ENCODE results near the gene SOD2.
"Not testable (repeated sequence)": the region's sequence is repeated elsewhere in the genome, so short reads cannot be mapped to it uniquely, and the experiment has no call there.

SOD2 gene

GRCh38 chr6:159716247-159717096 is 23.4 kb upstream of the SOD2 start:
- in situ Hi-C loops (cut with MboI; ENCODE audit: low sequenced_read_pairs), result no loop called here

- in situ Hi-C loops (cut with MboI; ENCODE audit: low sequenced_read_pairs), result no loop called here
Measured at GRCh38 chr6:159715605-159716004, 22.6 kb upstream of the SOD2 start.

- in situ Hi-C loops (cut with MboI; ENCODE audit: low sequenced_read_pairs), result no loop called here
Measured at GRCh38 chr6:159715166-159715565, 22.1 kb upstream of the SOD2 start.

- in situ Hi-C loops (cut with MboI; ENCODE audit: low sequenced_read_pairs), result no loop called here
Measured at GRCh38 chr6:159714404-159714803, 21.4 kb upstream of the SOD2 start.

GRCh38 chr6:159713984-159714383 is 20.9 kb upstream of the SOD2 start:
- in situ Hi-C loops (cut with MboI; ENCODE audit: low sequenced_read_pairs), result no loop called here

- in situ Hi-C loops (cut with MboI; ENCODE audit: low sequenced_read_pairs), result not testable (repeated sequence)
Measured at GRCh38 chr6:159712389-159712788, 19.3 kb upstream of the SOD2 start.

- in situ Hi-C loops (cut with MboI; ENCODE audit: low sequenced_read_pairs), result not testable (repeated sequence)
Measured at GRCh38 chr6:159710603-159711002, 17.6 kb upstream of the SOD2 start.

- in situ Hi-C loops (cut with MboI; ENCODE audit: low sequenced_read_pairs), result no loop called here
Measured at GRCh38 chr6:159701413-159701999, 8.5 kb upstream of the SOD2 start.

GRCh38 chr6:159700970-159701369 is 7.9 kb upstream of the SOD2 start:
- in situ Hi-C loops (cut with MboI; ENCODE audit: low sequenced_read_pairs), result no loop called here

GRCh38 chr6:159695984-159696383 is 2.9 kb upstream of the SOD2 start:
- in situ Hi-C loops (cut with MboI; ENCODE audit: low sequenced_read_pairs), result loop anchor here (25.0 kb wide), 1 partner anchor 766 kb away; no protein-coding TSS in a partner anchor

GRCh38 chr6:159693894-159694545 is 979 bp upstream of the SOD2 start:
- in situ Hi-C loops (cut with MboI; ENCODE audit: low sequenced_read_pairs), result loop anchor here (25.0 kb wide), 1 partner anchor 768 kb away; no protein-coding TSS in a partner anchor

GRCh38 chr6:159692303-159693127 is 526 bp downstream of the SOD2 start:
- in situ Hi-C loops (cut with MboI; ENCODE audit: low sequenced_read_pairs), result loop anchor here (25.0 kb wide), 1 partner anchor 770 kb away; no protein-coding TSS in a partner anchor

GRCh38 chr6:159691963-159692287 is 1.1 kb downstream of the SOD2 start:
- in situ Hi-C loops (cut with MboI; ENCODE audit: low sequenced_read_pairs), result loop anchor here (25.0 kb wide), 1 partner anchor 770 kb away; no protein-coding TSS in a partner anchor

GRCh38 chr6:159691133-159691962 is 1.7 kb downstream of the SOD2 start:
- in situ Hi-C loops (cut with MboI; ENCODE audit: low sequenced_read_pairs), result loop anchor here (25.0 kb wide), 1 partner anchor 771 kb away; no protein-coding TSS in a partner anchor

GRCh38 chr6:159690135-159690534 is 2.9 kb downstream of the SOD2 start:
- in situ Hi-C loops (cut with MboI; ENCODE audit: low sequenced_read_pairs), result loop anchor here (25.0 kb wide), 1 partner anchor 772 kb away; no protein-coding TSS in a partner anchor

- in situ Hi-C loops (cut with MboI; ENCODE audit: low sequenced_read_pairs), result loop anchor here (25.0 kb wide), 1 partner anchor 773 kb away; no protein-coding TSS in a partner anchor
Measured at GRCh38 chr6:159689001-159689400, 4.0 kb downstream of the SOD2 start.

- in situ Hi-C loops (cut with MboI; ENCODE audit: low sequenced_read_pairs), result loop anchor here (25.0 kb wide), 1 partner anchor 774 kb away; no protein-coding TSS in a partner anchor
Measured at GRCh38 chr6:159688266-159688905, 4.7 kb downstream of the SOD2 start.

GRCh38 chr6:159687341-159687740 is 5.7 kb downstream of the SOD2 start:
- in situ Hi-C loops (cut with MboI; ENCODE audit: low sequenced_read_pairs), result loop anchor here (25.0 kb wide), 1 partner anchor 775 kb away; no protein-coding TSS in a partner anchor

- in situ Hi-C loops (cut with MboI; ENCODE audit: low sequenced_read_pairs), result loop anchor here (25.0 kb wide), 1 partner anchor 776 kb away; no protein-coding TSS in a partner anchor
Measured at GRCh38 chr6:159686703-159687102, 6.3 kb downstream of the SOD2 start.
